Measurements from ENCODE around the gene NKAIN1.
"Not testable (repeated sequence)": the region's sequence is repeated elsewhere in the genome, so short reads cannot be mapped to it uniquely, and the experiment has no call there.

NKAIN1 gene

GRCh38 chr1:31231802-31232201 is 7.9 kb downstream of the NKAIN1 start:
- no peak for DNase-seq

GRCh38 chr1:31230378-31230777 is 9.3 kb downstream of the NKAIN1 start:
- no peak for DNase-seq

- no peak for DNase-seq
These were observed 10.7 kb downstream of the NKAIN1 start for GRCh38 chr1:31228986-31229385.

GRCh38 chr1:31227891-31228568 is 11.7 kb downstream of the NKAIN1 start:
- no peak for DNase-seq

GRCh38 chr1:31224068-31224467 is 15.6 kb downstream of the NKAIN1 start:
- no peak for DNase-seq

GRCh38 chr1:31222176-31222575 is 17.5 kb downstream of the NKAIN1 start:
- no peak for DNase-seq

GRCh38 chr1:31221072-31221471 is 18.6 kb downstream of the NKAIN1 start:
- DNase-seq: no peak

GRCh38 chr1:31219489-31219888 is 20.2 kb downstream of the NKAIN1 start:
- DNase-seq: no peak

GRCh38 chr1:31218705-31219104 is 21.0 kb downstream of the NKAIN1 start:
- no peak for DNase-seq

GRCh38 chr1:31216016-31216415 is 23.7 kb downstream of the NKAIN1 start:
- DNase-seq: no peak

- no peak for DNase-seq
These were observed 24.6 kb downstream of the NKAIN1 start for GRCh38 chr1:31215065-31215570.

GRCh38 chr1:31214316-31215064 is 25.2 kb downstream of the NKAIN1 start:
- no peak for DNase-seq

- DNase-seq: no peak
These were observed 31.2 kb downstream of the NKAIN1 start for GRCh38 chr1:31208361-31208945.

- no peak for DNase-seq
These were observed 32.1 kb downstream of the NKAIN1 start for GRCh38 chr1:31207569-31207968.

GRCh38 chr1:31207046-31207445 is 32.6 kb downstream of the NKAIN1 start:
- DNase-seq: no peak

GRCh38 chr1:31203215-31203614 is 36.5 kb downstream of the NKAIN1 start:
- DNase-seq: no peak

- DNase-seq: no peak
These were observed 37.7 kb downstream of the NKAIN1 start for GRCh38 chr1:31201931-31202360.

GRCh38 chr1:31199949-31200348 is 39.7 kb downstream of the NKAIN1 start:
- no peak for DNase-seq

GRCh38 chr1:31199236-31199790 is 40.4 kb downstream of the NKAIN1 start:
- DNase-seq: no peak

- DNase-seq: no peak
These were observed 41.1 kb downstream of the NKAIN1 start for GRCh38 chr1:31198600-31198999.

- DNase-seq: no peak
These were observed 41.5 kb downstream of the NKAIN1 start for GRCh38 chr1:31198150-31198549.

GRCh38 chr1:31196685-31197084 is 43.0 kb downstream of the NKAIN1 start:
- peak; percentile 61 for DNase-seq

GRCh38 chr1:31195267-31195666 is 44.4 kb downstream of the NKAIN1 start:
- DNase-seq: not testable (repeated sequence)

GRCh38 chr1:31193729-31194128 is 46.0 kb downstream of the NKAIN1 start:
- no peak for DNase-seq
